Aorta (tissue), 5 donors: ENCODE results near the gene MSI2. TPM values are rescaled to one million over a fixed set of nuclear protein-coding genes. Genes with fewer than 3 reads are reported as not detected.

Experiments
- ATAC-seq: fragments of 200-7000 bp; cut with Tn5 transposase; one replicate; pipeline ENCODE4 v1.9.1; 2022; ENCODE audit warnings: moderate library complexity; ENCODE audit not compliant: low FRiP score
- DNase-seq, 2 donors: peaks; one replicate each; pipeline ENCODE4 v3.0.0-alpha.2; 2020
- H3K27ac ChIP-seq, 2 donors: one replicate each; pipeline ENCODE4 v1.5.1; 2013; ENCODE audit warnings: low read length in 2 of 2, mild to moderate bottlenecking in 2 of 2, moderate library complexity in 2 of 2, control low read depth in 1 of 2, inconsistent platforms in 1 of 2, low read depth in 1 of 2
- H3K27me3 ChIP-seq, 2 donors: one replicate each; pipeline ENCODE4 v1.6.1; 2013; ENCODE audit warnings: control low read depth in 1 of 2, low read length in 1 of 2, mild to moderate bottlenecking in 1 of 2, moderate library complexity in 1 of 2; ENCODE audit not compliant: insufficient read depth in 2 of 2, control insufficient read depth in 1 of 2
- H3K36me3 ChIP-seq, 2 donors: one replicate each; pipeline ENCODE4 v1.6.1; 2013; ENCODE audit warnings: control low read depth in 1 of 2, low read length in 1 of 2, mild to moderate bottlenecking in 1 of 2; ENCODE audit not compliant: insufficient read depth in 2 of 2, control insufficient read depth in 1 of 2
- H3K4me1 ChIP-seq, 2 donors: one replicate each; pipeline ENCODE4 v1.6.1; 2013; ENCODE audit warnings: low read length in 2 of 2, control low read depth in 1 of 2, mild to moderate bottlenecking in 1 of 2, moderate library complexity in 1 of 2; ENCODE audit not compliant: insufficient read depth in 2 of 2, control insufficient read depth in 1 of 2
- H3K4me3 ChIP-seq, 2 donors: one replicate each; pipeline ENCODE4 v1.5.1; 2013; ENCODE audit warnings: low read length in 2 of 2, control low read depth in 1 of 2, mild to moderate bottlenecking in 1 of 2
- H3K9me3 ChIP-seq: one replicate; pipeline ENCODE4 v1.6.1; 2013; ENCODE audit warnings: mild to moderate bottlenecking, low read length; ENCODE audit not compliant: control insufficient read depth
- WGBS, 2 donors: extraction: QIAGEN DNeasy Blood & Tissue Kit; methylation state at CpG; one replicate each; pipeline ENCODE4 v1.1.7; 2013; 5-methylcytosine and 5-hydroxymethylcytosine counted together
- intact Hi-C, 2 donors: fragments of 100-400 bp; cut with DNase I; formaldehyde crosslinking; loops; one replicate each; pipeline versions ENCODE4 v1.14.2 to v1.15.0; 2022
- polyA plus RNA-seq, 2 donors: library from polyadenylated mRNA; stranded (reverse); fragments of 200-250 nt; gene quantifications; one replicate each; pipeline ENCODE4 v1.2.3, GENCODE V29; 2013
- total RNA-seq, 2 donors: library from RNA; stranded (reverse); fragmentation: NEBNext Ultra II Directional; extraction: Animal tissue kit (Norgen Biotek cat#: 25700); gene quantifications; one replicate each; pipeline ENCODE4 v1.2.1, GENCODE V29; 2021
- donor health status: healthy with polysubstance abuse.
- donor health status: Bipolar disorder and iron deficiency.
- donor health status: DM: no; HTN: no; CAD: no.
- donor health status: DM: no; HTN: no; CAD: no.
- donor health status: DM: yes; HTN: yes; CAD: no.

The MSI2 gene
- total and polyA plus RNA-seq, 4 donors = 9.3 to 48.2 (median 29.1) TPM

GRCh38 chr17:57512258-57512657 lies 255.9 kb downstream of the MSI2 start:
- no peak overlapping the region for H3K27ac ChIP-seq
- WGBS, 2 donors = 94 to 97% methylated on average over 3 of the region's 3 CpGs
- intact Hi-C loops = no loop called here

GRCh38 chr17:57512691-57513090 lies 256.4 kb downstream of the MSI2 start:
- ATAC-seq = no peak
- H3K4me1 ChIP-seq = peaks cover 0 to 2% of the 10 kb centered on the region in 2 donors

More at GRCh38 chr17:57512258-57512657, 255.9 kb downstream of the MSI2 start:
- peaks cover 0 to 7% of the 10 kb centered on the region in 2 donors for H3K4me1 ChIP-seq
- DNase-seq (no peak), ATAC-seq (no peak)
- no peaks in the 10 kb centered on the region for H3K36me3 ChIP-seq
- no peaks in the 10 kb centered on the region for H3K9me3 ChIP-seq
- H3K4me3 ChIP-seq = no peak overlapping the region
- no peaks in the 10 kb centered on the region for H3K27me3 ChIP-seq

GRCh38 chr17:57513569-57513968 lies 257.2 kb downstream of the MSI2 start:
- Histone ChIP-seq H3K27ac (no peak overlapping the region), H3K9me3 (no peaks in the 10 kb centered on the region), H3K27me3 (no peaks in the 10 kb centered on the region), H3K4me3 (no peak overlapping the region), H3K4me1 (no peaks in the 10 kb centered on the region), H3K36me3 (no peaks in the 10 kb centered on the region)
- intact Hi-C loops = no loop called here
- no peak for ATAC-seq
- DNase-seq = peak in 1 of 2 donors; percentile 34
- 92 to 95% methylated on average over 4 of the region's 4 CpGs for WGBS, 2 donors

More at GRCh38 chr17:57512691-57513090, 256.4 kb downstream of the MSI2 start:
- H3K36me3 ChIP-seq = no peaks in the 10 kb centered on the region
- H3K27me3 ChIP-seq = no peaks in the 10 kb centered on the region
- no peak for DNase-seq
- 97 to 98% methylated on average over 3 of the region's 3 CpGs for WGBS, 2 donors
- no peak overlapping the region for H3K27ac ChIP-seq
- no peak overlapping the region for H3K4me3 ChIP-seq
- intact Hi-C loops = no loop called here
- H3K9me3 ChIP-seq = no peaks in the 10 kb centered on the region

GRCh38 chr17:57514614-57515013 lies 258.3 kb downstream of the MSI2 start:
- H3K4me1 ChIP-seq = no peaks in the 10 kb centered on the region
- ATAC-seq (no peak), DNase-seq (no peak)
- H3K36me3 ChIP-seq = no peaks in the 10 kb centered on the region
- no peak overlapping the region for H3K27ac ChIP-seq
- H3K27me3 ChIP-seq = no peaks in the 10 kb centered on the region
- 95 to 96% methylated on average over 4 of the region's 4 CpGs for WGBS, 2 donors
- intact Hi-C loops = loop anchor here in 1 of 2 donors (5.0 kb wide), 1 partner anchor 167 kb away; no protein-coding TSS in a partner anchor
- no peak overlapping the region for H3K4me3 ChIP-seq
- no peaks in the 10 kb centered on the region for H3K9me3 ChIP-seq

- H3K27me3 ChIP-seq = no peaks in the 10 kb centered on the region
- H3K4me1 ChIP-seq = no peaks in the 10 kb centered on the region
- WGBS, 2 donors = 94 to 97% methylated on average over 1 of the region's 1 CpG
- no peaks in the 10 kb centered on the region for H3K36me3 ChIP-seq
- H3K27ac ChIP-seq = no peak overlapping the region
- ATAC-seq (no peak), DNase-seq (no peak)
- no peak overlapping the region for H3K4me3 ChIP-seq
- intact Hi-C loops = loop anchor here in 1 of 2 donors (5.0 kb wide), 1 partner anchor 168 kb away; no protein-coding TSS in a partner anchor
- H3K9me3 ChIP-seq = no peaks in the 10 kb centered on the region
These were observed 259.4 kb downstream of the MSI2 start for GRCh38 chr17:57515662-57516211.

GRCh38 chr17:57516290-57517230 lies 260.2 kb downstream of the MSI2 start:
- intact Hi-C loops = loop anchor here in 1 of 2 donors (5.0 kb wide), 1 partner anchor 169 kb away; no protein-coding TSS in a partner anchor
- 95 to 96% methylated on average over 10 of the region's 10 CpGs for WGBS, 2 donors

GRCh38 chr17:57517273-57517631 lies 260.9 kb downstream of the MSI2 start:
- WGBS, 2 donors = 95% methylated on average over 7 of the region's 7 CpGs
- DNase-seq = peak in 1 of 2 donors; percentile 32
- H3K4me1 ChIP-seq = no peaks in the 10 kb centered on the region
- H3K27ac ChIP-seq = no peak overlapping the region
- intact Hi-C loops = loop anchor here in 1 of 2 donors (5.0 kb wide), 1 partner anchor 170 kb away; no protein-coding TSS in a partner anchor
- no peaks in the 10 kb centered on the region for H3K9me3 ChIP-seq
- H3K36me3 ChIP-seq = no peaks in the 10 kb centered on the region
- no peaks in the 10 kb centered on the region for H3K27me3 ChIP-seq
- H3K4me3 ChIP-seq = no peak overlapping the region
- no peak for ATAC-seq

More at GRCh38 chr17:57516290-57517230, 260.2 kb downstream of the MSI2 start:
- Histone ChIP-seq H3K27me3 (no peaks in the 10 kb centered on the region), H3K27ac (no peak overlapping the region), H3K4me3 (no peak overlapping the region), H3K9me3 (no peaks in the 10 kb centered on the region), H3K36me3 (no peaks in the 10 kb centered on the region), H3K4me1 (no peaks in the 10 kb centered on the region)
- no peak for DNase-seq
- ATAC-seq = no peak

- Histone ChIP-seq H3K27me3 (no peaks in the 10 kb centered on the region), H3K4me1 (no peaks in the 10 kb centered on the region), H3K27ac (no peak overlapping the region), H3K9me3 (no peaks in the 10 kb centered on the region), H3K4me3 (no peak overlapping the region), H3K36me3 (no peaks in the 10 kb centered on the region)
- no peak for ATAC-seq
- WGBS, 2 donors = 78 to 84% methylated on average over 8 of the region's 8 CpGs
- DNase-seq = no peak
- intact Hi-C loops = loop anchor here in 1 of 2 donors (5.0 kb wide), 1 partner anchor 171 kb away; no protein-coding TSS in a partner anchor
These were observed 261.5 kb downstream of the MSI2 start for GRCh38 chr17:57517632-57518456.
